GM18868 (cell line): Measurements from ENCODE around the gene IDUA.

Source experiments
- ATAC-seq: cut with Tn5 transposase; IDR thresholded peaks from one replicate; pipeline ENCODE4 v1.9.1; 2021; ENCODE audit warnings: mild to moderate bottlenecking, moderate library complexity; ENCODE audit not compliant: unreplicated experiment

IDUA gene

GRCh38 chr4:1027915-1028238 is 41.0 kb downstream of the IDUA start:
- no peak for ATAC-seq

- no peak for ATAC-seq
These were observed 41.9 kb downstream of the IDUA start for GRCh38 chr4:1028574-1029220.

GRCh38 chr4:1029529-1029928 is 42.7 kb downstream of the IDUA start:
- ATAC-seq: no peak

- ATAC-seq: no peak
These were observed 43.2 kb downstream of the IDUA start for GRCh38 chr4:1030031-1030430.

- ATAC-seq: no peak
These were observed 43.7 kb downstream of the IDUA start for GRCh38 chr4:1030559-1030958.

GRCh38 chr4:1031346-1031745 is 44.5 kb downstream of the IDUA start:
- no peak for ATAC-seq

GRCh38 chr4:1031956-1032795 is 45.3 kb downstream of the IDUA start:
- ATAC-seq: no peak

GRCh38 chr4:1032861-1033260 is 46.0 kb downstream of the IDUA start:
- no peak for ATAC-seq

GRCh38 chr4:1033840-1034551 is 47.2 kb downstream of the IDUA start:
- ATAC-seq: no peak

- no peak for ATAC-seq
These were observed 48.7 kb downstream of the IDUA start for GRCh38 chr4:1035510-1035909.

- ATAC-seq: no peak
These were observed 49.3 kb downstream of the IDUA start for GRCh38 chr4:1036095-1036494.

- ATAC-seq: no peak
These were observed 50.3 kb downstream of the IDUA start for GRCh38 chr4:1036976-1037810.

GRCh38 chr4:1038948-1039492 is 52.2 kb downstream of the IDUA start:
- ATAC-seq: no peak

- ATAC-seq: no peak
These were observed 52.9 kb downstream of the IDUA start for GRCh38 chr4:1039493-1040343.

GRCh38 chr4:1040344-1041146 is 53.7 kb downstream of the IDUA start:
- no peak for ATAC-seq

GRCh38 chr4:1041147-1041935 is 54.5 kb downstream of the IDUA start:
- no peak for ATAC-seq

GRCh38 chr4:1041936-1042330 is 55.1 kb downstream of the IDUA start:
- no peak for ATAC-seq

- no peak for ATAC-seq
These were observed 55.7 kb downstream of the IDUA start for GRCh38 chr4:1042352-1043055.
